ENCODE results near the gene FA2H. TPM values are rescaled to one million over a fixed set of nuclear protein-coding genes. Genes with fewer than 3 reads are reported as not detected.
"Not testable (repeated sequence)": the region's sequence is repeated elsewhere in the genome, so short reads cannot be mapped to it uniquely, and the experiment has no call there.

FA2H gene
- total and polyA plus RNA-seq, 7 donors: 0.06 to 0.10 (median 0.07) TPM; not detected in 4

GRCh38 chr16:74794668-74795067 lies 20.0 kb upstream of the FA2H start:
- intact Hi-C loops (cut with DNase I): no loop called here
- 37 to 73% (median 43%) methylated on average over 2 of the region's 2 CpGs for WGBS, 3 donors
- no peaks in the 10 kb centered on the region for H3K36me3 ChIP-seq (ENCODE audit: insufficient read depth in 1 of 2, low read depth in 1 of 2)
- no peak overlapping the region for H3K4me3 ChIP-seq
- H3K27ac ChIP-seq: no peak overlapping the region
- DNase-seq: no peak
- no peaks in the 10 kb centered on the region for H3K4me1 ChIP-seq
- ATAC-seq: no peak
- H3K9me3 ChIP-seq: peaks cover 10% of the 10 kb centered on the region
- TF ChIP-seq CTCF (IDR thresholded peaks at IDR 0.05): no peak
- H3K27me3 ChIP-seq (ENCODE audit: insufficient read depth in 3 of 3, low read length in 2 of 3): peaks cover 0 to 7% (median 0%) of the 10 kb centered on the region in 3 donors

GRCh38 chr16:74793571-74793970 lies 19.0 kb upstream of the FA2H start:
- no peak for DNase-seq
- Histone ChIP-seq H3K4me1 (no peaks in the 10 kb centered on the region), H3K36me3 (ENCODE audit: insufficient read depth in 1 of 2, low read depth in 1 of 2) (no peaks in the 10 kb centered on the region), H3K9me3 (peaks cover 10% of the 10 kb centered on the region), H3K27me3 (ENCODE audit: insufficient read depth in 3 of 3, low read length in 2 of 3) (peaks cover 0 to 7% (median 0%) of the 10 kb centered on the region in 3 donors), H3K27ac (no peak overlapping the region), H3K4me3 (no peak overlapping the region)
- ATAC-seq: no peak
- 82 to 86% (median 83%) methylated on average over 2 of the region's 2 CpGs for WGBS, 3 donors
- intact Hi-C loops (cut with DNase I): no loop called here
- TF ChIP-seq CTCF (IDR thresholded peaks at IDR 0.05): no peak

DNA sequence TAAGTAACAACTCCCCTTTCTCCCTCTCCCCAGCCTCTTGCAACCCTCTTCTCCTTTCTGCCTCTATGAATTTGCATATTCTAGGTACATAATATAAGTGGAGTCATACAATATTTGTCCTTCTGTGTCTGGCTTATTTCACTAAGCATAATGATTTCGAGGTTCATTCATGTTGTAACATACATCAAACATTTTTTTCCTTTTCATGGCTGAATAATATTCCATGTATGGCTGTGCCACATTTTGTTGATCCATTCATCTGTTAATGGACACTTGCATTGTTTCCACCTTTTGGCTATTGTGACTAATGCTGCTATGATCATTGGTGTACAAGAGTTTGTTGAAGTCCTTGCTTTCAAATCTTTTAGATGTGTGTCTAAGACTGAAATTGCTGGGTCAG lies 17.6 kb upstream of the FA2H start:
- 82 to 87% (median 87%) methylated on average over 1 of the region's 1 CpG for WGBS, 3 donors
- Histone ChIP-seq H3K4me1 (no peaks in the 10 kb centered on the region), H3K4me3 (no peak overlapping the region), H3K9me3 (peaks cover 10% of the 10 kb centered on the region), H3K36me3 (ENCODE audit: insufficient read depth in 1 of 2, low read depth in 1 of 2) (no peaks in the 10 kb centered on the region), H3K27ac (no peak overlapping the region), H3K27me3 (ENCODE audit: insufficient read depth in 3 of 3, low read length in 2 of 3) (peaks cover 0 to 7% (median 0%) of the 10 kb centered on the region in 3 donors)
- no peak for TF ChIP-seq CTCF (IDR thresholded peaks at IDR 0.05)
- DNase-seq: no peak
- intact Hi-C loops (cut with DNase I): no loop called here
- no peak for ATAC-seq

GRCh38 chr16:74791749-74792148 lies 17.1 kb upstream of the FA2H start:
- WGBS, 3 donors: 59 to 72% (median 71%) methylated on average over 2 of the region's 2 CpGs
- H3K27me3 ChIP-seq (ENCODE audit: insufficient read depth in 3 of 3, low read length in 2 of 3); H3K36me3 ChIP-seq (ENCODE audit: insufficient read depth in 1 of 2, low read depth in 1 of 2); H3K27ac ChIP-seq; ATAC-seq; DNase-seq; intact Hi-C loops (cut with DNase I); H3K4me1 ChIP-seq; H3K4me3 ChIP-seq: not testable (repeated sequence)
- peaks cover 10% of the 10 kb centered on the region for H3K9me3 ChIP-seq

DNA sequence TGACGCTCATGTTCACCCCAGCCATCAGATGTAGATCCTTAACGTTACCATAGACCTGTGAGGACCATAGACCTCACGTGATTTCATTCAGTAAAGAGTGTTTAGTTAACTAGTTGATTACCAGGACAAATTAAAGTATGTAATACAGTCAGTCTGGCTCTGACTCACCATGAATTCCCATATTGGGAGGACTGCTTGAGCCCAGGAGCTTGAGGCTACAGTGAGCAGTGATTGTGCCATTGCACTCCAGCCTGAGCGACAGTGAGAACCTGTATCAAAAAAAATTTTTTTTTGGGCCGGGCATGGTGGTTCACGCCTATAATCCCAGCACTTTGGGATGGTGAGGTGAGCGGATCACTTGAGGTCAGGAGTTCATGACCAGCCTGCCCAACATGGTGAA lies 13.5 kb upstream of the FA2H start:
- intact Hi-C loops (cut with DNase I): no loop called here
- WGBS, 3 donors: 60 to 62% (median 61%) methylated on average over 7 of the region's 7 CpGs
- no peak for TF ChIP-seq CTCF (IDR thresholded peaks at IDR 0.05)
- Histone ChIP-seq H3K4me3 (no peak overlapping the region), H3K36me3 (ENCODE audit: insufficient read depth in 1 of 2, low read depth in 1 of 2) (no peaks in the 10 kb centered on the region), H3K4me1 (no peaks in the 10 kb centered on the region), H3K27me3 (ENCODE audit: insufficient read depth in 3 of 3, low read length in 2 of 3) (peaks cover 0 to 3% (median 0%) of the 10 kb centered on the region in 3 donors), H3K9me3 (peaks cover 10% of the 10 kb centered on the region), H3K27ac (no peak overlapping the region)
- ATAC-seq (no peak), DNase-seq (no peak)
